C4-2B (cell line): ENCODE results near the gene ME3.

Experiments used
- ZFX ChIP-seq: fragments of 450-650 bp; IDR thresholded peaks from 2 replicates; pipeline ENCODE4 v1.6.1; 2017
- TF ChIP-seq, protein P1 (sequence below): fragments of 450-650 bp; conservative IDR thresholded peaks from 2 replicates; pipeline ENCODE4 v1.5.1; 2017; ENCODE audit warnings: mild to moderate bottlenecking

DNA sequence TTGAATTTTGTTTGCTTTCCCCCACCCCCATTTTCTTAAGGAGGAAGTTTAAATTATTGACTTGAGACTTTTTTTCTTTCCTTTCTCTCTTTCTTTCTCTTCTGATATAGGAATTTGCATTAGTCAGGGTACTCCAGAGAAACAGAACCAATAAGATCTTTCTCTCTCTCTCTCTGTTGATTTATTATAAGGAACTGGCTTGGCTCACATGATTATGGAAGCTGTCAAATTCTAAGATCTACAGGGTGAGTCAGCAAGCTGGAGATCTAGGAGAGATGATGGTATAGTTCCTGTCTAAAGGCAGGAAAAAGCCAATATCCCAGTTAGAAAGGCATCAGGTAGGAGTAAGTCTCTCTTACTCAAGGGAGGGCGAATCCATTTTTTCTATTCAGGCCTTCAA lies 233.7 kb downstream of the ME3 start:
- TF ChIP-seq, protein P1, sequence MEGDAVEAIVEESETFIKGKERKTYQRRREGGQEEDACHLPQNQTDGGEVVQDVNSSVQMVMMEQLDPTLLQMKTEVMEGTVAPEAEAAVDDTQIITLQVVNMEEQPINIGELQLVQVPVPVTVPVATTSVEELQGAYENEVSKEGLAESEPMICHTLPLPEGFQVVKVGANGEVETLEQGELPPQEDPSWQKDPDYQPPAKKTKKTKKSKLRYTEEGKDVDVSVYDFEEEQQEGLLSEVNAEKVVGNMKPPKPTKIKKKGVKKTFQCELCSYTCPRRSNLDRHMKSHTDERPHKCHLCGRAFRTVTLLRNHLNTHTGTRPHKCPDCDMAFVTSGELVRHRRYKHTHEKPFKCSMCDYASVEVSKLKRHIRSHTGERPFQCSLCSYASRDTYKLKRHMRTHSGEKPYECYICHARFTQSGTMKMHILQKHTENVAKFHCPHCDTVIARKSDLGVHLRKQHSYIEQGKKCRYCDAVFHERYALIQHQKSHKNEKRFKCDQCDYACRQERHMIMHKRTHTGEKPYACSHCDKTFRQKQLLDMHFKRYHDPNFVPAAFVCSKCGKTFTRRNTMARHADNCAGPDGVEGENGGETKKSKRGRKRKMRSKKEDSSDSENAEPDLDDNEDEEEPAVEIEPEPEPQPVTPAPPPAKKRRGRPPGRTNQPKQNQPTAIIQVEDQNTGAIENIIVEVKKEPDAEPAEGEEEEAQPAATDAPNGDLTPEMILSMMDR, result no peak
- TF ChIP-seq ZFX, result no peak
